OCI-LY1 (cell line): Measurements from ENCODE around the gene UST.

Experiments used
- EZH2 ChIP-seq: fragments of 200-600 bp; sonication (generic), shearing (Covaris generic); IDR thresholded peaks from 2 replicates; pipeline ENCODE4 v1.8.0; 2017; ENCODE audit warnings: borderline replicate concordance, mixed run types, mild to moderate bottlenecking, antibody characterized with exemption, low read length, moderate library complexity, mixed read lengths
- TF ChIP-seq, protein P1 (sequence below): fragments of 200-600 bp; sonication (generic), shearing (Covaris generic); IDR thresholded peaks from 2 replicates; pipeline ENCODE4 v1.5.1; 2017; ENCODE audit warnings: mild to moderate bottlenecking, antibody characterized with exemption, low read length, moderate library complexity, mixed read lengths

DNA sequence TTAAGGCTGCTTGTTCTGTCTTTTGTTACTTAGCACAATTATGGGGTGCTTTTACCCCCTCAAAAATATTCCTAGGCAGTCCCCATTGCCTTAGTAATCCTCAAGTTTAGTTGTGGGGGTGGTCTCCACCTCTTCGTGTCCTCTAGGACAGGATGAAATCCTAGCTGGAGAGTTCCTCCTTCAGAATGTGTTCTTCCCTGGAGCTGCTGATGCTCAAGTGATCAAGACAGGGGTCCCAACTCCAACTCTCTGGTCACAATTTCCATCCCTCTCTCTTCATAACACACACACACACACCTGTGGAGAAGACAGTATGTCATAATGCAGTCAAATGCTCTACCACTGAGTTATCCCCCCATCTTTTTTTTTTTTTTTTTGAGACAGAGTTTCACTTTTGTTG lies 280.7 kb downstream of the UST start:
- TF ChIP-seq, protein P1, sequence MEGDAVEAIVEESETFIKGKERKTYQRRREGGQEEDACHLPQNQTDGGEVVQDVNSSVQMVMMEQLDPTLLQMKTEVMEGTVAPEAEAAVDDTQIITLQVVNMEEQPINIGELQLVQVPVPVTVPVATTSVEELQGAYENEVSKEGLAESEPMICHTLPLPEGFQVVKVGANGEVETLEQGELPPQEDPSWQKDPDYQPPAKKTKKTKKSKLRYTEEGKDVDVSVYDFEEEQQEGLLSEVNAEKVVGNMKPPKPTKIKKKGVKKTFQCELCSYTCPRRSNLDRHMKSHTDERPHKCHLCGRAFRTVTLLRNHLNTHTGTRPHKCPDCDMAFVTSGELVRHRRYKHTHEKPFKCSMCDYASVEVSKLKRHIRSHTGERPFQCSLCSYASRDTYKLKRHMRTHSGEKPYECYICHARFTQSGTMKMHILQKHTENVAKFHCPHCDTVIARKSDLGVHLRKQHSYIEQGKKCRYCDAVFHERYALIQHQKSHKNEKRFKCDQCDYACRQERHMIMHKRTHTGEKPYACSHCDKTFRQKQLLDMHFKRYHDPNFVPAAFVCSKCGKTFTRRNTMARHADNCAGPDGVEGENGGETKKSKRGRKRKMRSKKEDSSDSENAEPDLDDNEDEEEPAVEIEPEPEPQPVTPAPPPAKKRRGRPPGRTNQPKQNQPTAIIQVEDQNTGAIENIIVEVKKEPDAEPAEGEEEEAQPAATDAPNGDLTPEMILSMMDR = no peak
- TF ChIP-seq EZH2 = no peak
